ENCODE data around the gene GTF2F2. TPM values are rescaled to one million over a fixed set of nuclear protein-coding genes. Genes with fewer than 3 reads are reported as not detected.

Gene GTF2F2
- polyA plus RNA-seq, 1 donor: 18.1 TPM

GRCh38 chr13:45122941-45123340 lies 2.6 kb downstream of the GTF2F2 start:
- DNase-seq: no peak

- DNase-seq: no peak
Measured at GRCh38 chr13:45132369-45133064, 12.2 kb downstream of the GTF2F2 start.

- DNase-seq: no peak
Measured at GRCh38 chr13:45133396-45134118, 13.2 kb downstream of the GTF2F2 start.

GRCh38 chr13:45136741-45137504 lies 16.6 kb downstream of the GTF2F2 start:
- no peak for DNase-seq

- DNase-seq: no peak
Measured at GRCh38 chr13:45137526-45137925, 17.2 kb downstream of the GTF2F2 start.

- no peak for DNase-seq
Measured at GRCh38 chr13:45138282-45138681, 18.0 kb downstream of the GTF2F2 start.

- no peak for DNase-seq
Measured at GRCh38 chr13:45141369-45141768, 21.1 kb downstream of the GTF2F2 start.

GRCh38 chr13:45142440-45143345 lies 22.4 kb downstream of the GTF2F2 start:
- no peak for DNase-seq

- DNase-seq: no peak
Measured at GRCh38 chr13:45143346-45143751, 23.0 kb downstream of the GTF2F2 start.

GRCh38 chr13:45149964-45150363 lies 29.7 kb downstream of the GTF2F2 start:
- DNase-seq: no peak

- DNase-seq: no peak
Measured at GRCh38 chr13:45156565-45157361, 36.5 kb downstream of the GTF2F2 start.

GRCh38 chr13:45162194-45162593 lies 41.9 kb downstream of the GTF2F2 start:
- peak; percentile 19 for DNase-seq

GRCh38 chr13:45162821-45163220 lies 42.5 kb downstream of the GTF2F2 start:
- no peak for DNase-seq

- no peak for DNase-seq
Measured at GRCh38 chr13:45166858-45167257, 46.5 kb downstream of the GTF2F2 start.

GRCh38 chr13:45167611-45168554 lies 47.6 kb downstream of the GTF2F2 start:
- no peak for DNase-seq

- DNase-seq: no peak
Measured at GRCh38 chr13:45168555-45168930, 48.2 kb downstream of the GTF2F2 start.

- no peak for DNase-seq
Measured at GRCh38 chr13:45174478-45174877, 54.2 kb downstream of the GTF2F2 start.

- peak; percentile 39 for DNase-seq
Measured at GRCh38 chr13:45178349-45179162, 58.2 kb downstream of the GTF2F2 start.

- DNase-seq: no peak
Measured at GRCh38 chr13:45179428-45179827, 59.1 kb downstream of the GTF2F2 start.
